Gastroesophageal sphincter (tissue), 3 donors: ENCODE data around the gene CMYA5.

Experiments
- POLR2A ChIP-seq, 2 donors: fragments of 450-650 bp; IDR thresholded peaks; one replicate each; pipeline ENCODE4 v1.6.1; 2017; ENCODE audit warnings: antibody characterized with exemption in 2 of 2, mild to moderate bottlenecking in 2 of 2, moderate library complexity in 1 of 2
- POLR2AphosphoS5 ChIP-seq: sonication (generic); formaldehyde crosslinking; IDR thresholded peaks from one replicate; pipeline ENCODE4 v1.6.1; 2017; ENCODE audit warnings: antibody characterized with exemption
- TF ChIP-seq, protein P1 (sequence below), 4 experiments: fragments of 200-600 bp in 2 of 4; fragments of 450-650 bp in 2 of 4; sonication (generic) in 1 of 4; IDR thresholded peaks; one replicate each; pipeline ENCODE4 v1.5.1; 2017 to 2019; ENCODE audit warnings: antibody characterized with exemption in 4 of 4, mild to moderate bottlenecking in 2 of 4, moderate library complexity in 2 of 4

DNA sequence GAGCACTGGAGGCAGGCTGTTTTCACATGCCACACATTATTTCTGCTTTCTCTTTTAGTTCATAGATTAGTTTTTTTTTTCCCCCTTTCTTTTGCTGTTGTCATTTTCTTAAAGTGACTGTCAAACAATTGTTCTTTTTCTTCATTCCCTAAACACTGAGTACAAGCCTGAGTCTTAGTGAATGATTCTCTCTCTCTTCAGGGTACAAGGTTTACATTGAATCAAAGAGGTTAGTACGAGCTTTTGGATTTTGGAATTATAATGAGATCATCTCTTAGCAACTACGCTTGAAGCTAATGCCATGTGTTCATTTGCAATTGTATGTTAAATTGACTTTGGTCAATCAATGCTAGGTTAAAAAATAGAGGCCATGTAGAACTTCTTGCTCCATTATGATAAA, 125.1 kb downstream of the CMYA5 start:
- TF ChIP-seq, protein P1, sequence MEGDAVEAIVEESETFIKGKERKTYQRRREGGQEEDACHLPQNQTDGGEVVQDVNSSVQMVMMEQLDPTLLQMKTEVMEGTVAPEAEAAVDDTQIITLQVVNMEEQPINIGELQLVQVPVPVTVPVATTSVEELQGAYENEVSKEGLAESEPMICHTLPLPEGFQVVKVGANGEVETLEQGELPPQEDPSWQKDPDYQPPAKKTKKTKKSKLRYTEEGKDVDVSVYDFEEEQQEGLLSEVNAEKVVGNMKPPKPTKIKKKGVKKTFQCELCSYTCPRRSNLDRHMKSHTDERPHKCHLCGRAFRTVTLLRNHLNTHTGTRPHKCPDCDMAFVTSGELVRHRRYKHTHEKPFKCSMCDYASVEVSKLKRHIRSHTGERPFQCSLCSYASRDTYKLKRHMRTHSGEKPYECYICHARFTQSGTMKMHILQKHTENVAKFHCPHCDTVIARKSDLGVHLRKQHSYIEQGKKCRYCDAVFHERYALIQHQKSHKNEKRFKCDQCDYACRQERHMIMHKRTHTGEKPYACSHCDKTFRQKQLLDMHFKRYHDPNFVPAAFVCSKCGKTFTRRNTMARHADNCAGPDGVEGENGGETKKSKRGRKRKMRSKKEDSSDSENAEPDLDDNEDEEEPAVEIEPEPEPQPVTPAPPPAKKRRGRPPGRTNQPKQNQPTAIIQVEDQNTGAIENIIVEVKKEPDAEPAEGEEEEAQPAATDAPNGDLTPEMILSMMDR (IDR thresholded peaks at IDR 0.05): no peak
- no peak for TF ChIP-seq POLR2AphosphoS5
- TF ChIP-seq POLR2A (IDR thresholded peaks at IDR 0.05): no peak
